Left colon (tissue), 2 donors: ENCODE data around the gene RAB11FIP5. TPM values are rescaled to one million over a fixed set of nuclear protein-coding genes. Genes with fewer than 3 reads are reported as not detected.
A peak's percentile ranks its signal among the peaks of the same experiment; 100 is the strongest.

Source experiments
- ATAC-seq: fragments of 200-7000 bp; cut with Tn5 transposase; one replicate; pipeline ENCODE4 v1.9.1; 2020; ENCODE audit warnings: mild to moderate bottlenecking, moderate library complexity
- DNase-seq, 2 donors: peaks; one replicate each; pipeline ENCODE4 v3.0.0-alpha.2; 2020
- intact Hi-C, 2 donors: fragments of 100-400 bp; cut with DNase I in 1 of 2; cut with micrococcal nuclease in 1 of 2; formaldehyde crosslinking; loops; one replicate each; pipeline versions ENCODE4 v1.11.2 to v1.14.0; 2022; cut with DNase I, micrococcal nuclease
- total RNA-seq, 2 donors: library from RNA; stranded (reverse); fragmentation: NEBNext Ultra II Directional; extraction: Animal tissue kit (Norgen Biotek cat#: 25700); gene quantifications; one replicate each; pipeline ENCODE4 v1.2.1, GENCODE V29; 2021
- donor health status: DM: no; HTN: no; CAD: no.
- donor health status: DM: yes; HTN: yes; CAD: no.

RAB11FIP5 gene
- total RNA-seq, 2 donors from 2014 or later: 19.3 to 19.7 TPM

GRCh38 chr2:73089270-73090030 is 23.3 kb downstream of the RAB11FIP5 start:
- DNase-seq (no peak), ATAC-seq (no peak)
- intact Hi-C loops: loop anchor here in 1 of 2 donors (10.0 kb wide), 1 partner anchor 65 kb away; no protein-coding TSS in a partner anchor

GRCh38 chr2:73088703-73089102 is 24.0 kb downstream of the RAB11FIP5 start:
- no peak for DNase-seq
- intact Hi-C loops: no loop called here
- ATAC-seq: no peak

GRCh38 chr2:73088211-73088610 is 24.5 kb downstream of the RAB11FIP5 start:
- DNase-seq (no peak), ATAC-seq (no peak)
- intact Hi-C loops: no loop called here

- intact Hi-C loops: no loop called here
- no peak for ATAC-seq
- DNase-seq: no peak
These were observed 25.4 kb downstream of the RAB11FIP5 start for GRCh38 chr2:73087311-73087710.

GRCh38 chr2:73085691-73086090 is 27.1 kb downstream of the RAB11FIP5 start:
- DNase-seq (peak; percentile 75 to 92), ATAC-seq (peak; percentile 84)
- intact Hi-C loops: loop anchor here in 1 of 2 donors (2.0 kb wide), 1 partner anchor 79 kb away; no protein-coding TSS in a partner anchor

GRCh38 chr2:73084971-73085370 is 27.8 kb downstream of the RAB11FIP5 start:
- intact Hi-C loops: loop anchor here in 1 of 2 donors (2.0 kb wide), 1 partner anchor 80 kb away; no protein-coding TSS in a partner anchor
- no peak for DNase-seq
- ATAC-seq: peak; percentile 54

- no peak for DNase-seq
- ATAC-seq: peak; percentile 60
- intact Hi-C loops: loop anchor here in 1 of 2 donors (2.0 kb wide), 1 partner anchor 81 kb away; no protein-coding TSS in a partner anchor
These were observed 28.6 kb downstream of the RAB11FIP5 start for GRCh38 chr2:73083886-73084800.

GRCh38 chr2:73082523-73083410 is 30.0 kb downstream of the RAB11FIP5 start:
- no peak for DNase-seq
- ATAC-seq: no peak

GRCh38 chr2:73081181-73081671 is 31.5 kb downstream of the RAB11FIP5 start:
- intact Hi-C loops: no loop called here
- no peak for ATAC-seq
- no peak for DNase-seq

More at GRCh38 chr2:73082523-73083410, 30.0 kb downstream of the RAB11FIP5 start:
- intact Hi-C loops: no loop called here

GRCh38 chr2:73080321-73081131 is 32.2 kb downstream of the RAB11FIP5 start:
- intact Hi-C loops: no loop called here
- ATAC-seq: no peak
- no peak for DNase-seq

GRCh38 chr2:73079636-73080035 is 33.1 kb downstream of the RAB11FIP5 start:
- intact Hi-C loops: no loop called here
- peak in 1 of 2 donors; percentile 15 for DNase-seq

GRCh38 chr2:73078457-73079411 is 34.0 kb downstream of the RAB11FIP5 start:
- ATAC-seq (no peak), DNase-seq (no peak)
- intact Hi-C loops: no loop called here

More at GRCh38 chr2:73079636-73080035, 33.1 kb downstream of the RAB11FIP5 start:
- no peak for ATAC-seq

GRCh38 chr2:73077424-73077795 is 35.3 kb downstream of the RAB11FIP5 start:
- ATAC-seq (no peak), DNase-seq (no peak)
- intact Hi-C loops: no loop called here

GRCh38 chr2:73076701-73077423 is 35.9 kb downstream of the RAB11FIP5 start:
- ATAC-seq: no peak
- DNase-seq: no peak
- intact Hi-C loops: no loop called here

GRCh38 chr2:73075477-73076373 is 37.0 kb downstream of the RAB11FIP5 start:
- DNase-seq (no peak), ATAC-seq (no peak)
- intact Hi-C loops: no loop called here
